ENCODE data around the gene CBLB.
"Not testable (repeated sequence)": the region's sequence is repeated elsewhere in the genome, so short reads cannot be mapped to it uniquely, and the experiment has no call there.

CBLB gene

DNA sequence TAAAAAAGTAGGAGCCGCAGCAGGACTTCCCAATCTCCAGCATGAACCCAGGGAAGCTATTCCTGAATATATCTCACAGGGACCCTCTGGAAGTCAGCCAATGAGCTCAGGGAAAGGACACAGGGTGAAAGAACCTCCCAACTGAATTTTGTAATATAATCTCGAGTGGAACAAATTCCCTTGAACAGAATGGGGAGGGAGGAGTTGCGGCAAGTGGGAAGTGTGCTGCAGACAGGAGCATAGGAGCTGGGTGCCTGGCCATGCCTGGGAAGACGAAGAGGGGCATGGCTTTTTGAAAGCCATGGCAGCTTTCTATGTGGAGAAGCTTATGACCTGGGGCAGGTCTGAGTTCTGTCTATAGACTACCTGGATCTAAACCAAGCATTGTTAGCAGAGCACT, 98.4 kb downstream of the CBLB start:
- no peak overlapping the region for H3K27ac ChIP-seq (ENCODE audit: low read depth, low read length)
- H3K9ac ChIP-seq (ENCODE audit: low read length in 5 of 5): no peak overlapping the region

DNA sequence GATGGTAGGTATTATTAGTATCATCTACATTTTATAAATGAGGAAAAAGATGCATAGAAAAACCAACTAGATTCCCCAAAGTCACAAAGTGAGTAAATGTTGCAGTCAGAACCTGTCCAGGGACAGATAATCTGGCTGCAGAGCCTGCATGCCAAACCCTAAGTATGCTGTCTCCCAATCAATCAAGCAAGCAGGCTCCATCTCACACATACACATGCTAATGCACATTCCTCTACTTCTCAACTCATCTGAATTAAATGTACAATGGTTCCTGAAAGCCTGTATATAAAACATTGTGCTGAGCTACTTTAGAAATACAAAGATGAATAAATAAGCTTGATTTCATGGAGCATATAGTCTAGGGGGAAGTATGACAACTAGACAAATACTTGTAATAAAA, 101.0 kb downstream of the CBLB start:
- H3K9ac ChIP-seq (ENCODE audit: low read length in 5 of 5): no peak overlapping the region
- peaks cover 0 to 16% (median 0%) of the 10 kb centered on the region in 5 donors for H3K4me1 ChIP-seq (ENCODE audit: control insufficient read depth in 5 of 5, insufficient read depth in 5 of 5, low read length in 5 of 5)
- no peaks in the 10 kb centered on the region for H3K27me3 ChIP-seq (ENCODE audit: control insufficient read depth in 5 of 5, insufficient read depth in 4 of 5, low read length in 5 of 5)

More for the DNA sequence above, 98.4 kb downstream of the CBLB start:
- Histone ChIP-seq H3K9me3 (ENCODE audit: control insufficient read depth in 5 of 5, low read length in 5 of 5) (no peaks in the 10 kb centered on the region), H3K4me1 (ENCODE audit: control insufficient read depth in 5 of 5, insufficient read depth in 5 of 5, low read length in 5 of 5) (peaks cover 0 to 9% (median 0%) of the 10 kb centered on the region in 5 donors), H3K4me3 (ENCODE audit: low read depth in 1 of 5, low read length in 5 of 5) (no peak overlapping the region), H3K36me3 (ENCODE audit: control insufficient read depth in 5 of 5, insufficient read depth in 5 of 5, low read length in 5 of 5) (peaks cover 0 to 2% (median 0%) of the 10 kb centered on the region in 5 donors), H3K27me3 (ENCODE audit: control insufficient read depth in 5 of 5, insufficient read depth in 4 of 5, low read length in 5 of 5) (no peaks in the 10 kb centered on the region)

DNA sequence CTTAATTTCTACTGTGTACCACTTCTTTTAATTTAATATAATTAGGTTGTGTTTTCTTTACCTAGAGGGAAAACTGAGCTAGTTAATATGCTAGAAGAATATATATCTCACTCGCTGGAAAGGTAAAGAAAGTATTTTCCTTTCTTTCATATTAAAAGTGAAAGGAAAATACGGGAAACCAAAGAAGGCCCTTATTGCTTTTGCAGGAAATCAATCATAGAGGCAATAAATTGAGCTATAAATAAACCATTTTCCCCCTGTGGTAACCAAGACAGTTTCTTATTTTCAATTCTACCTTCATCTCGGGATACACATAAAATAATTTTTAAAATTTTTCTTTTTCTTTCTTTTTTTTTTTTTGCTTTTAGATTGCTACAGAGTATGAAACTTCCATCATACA, 101.6 kb downstream of the CBLB start:
- Histone ChIP-seq H3K4me1 (ENCODE audit: control insufficient read depth in 5 of 5, insufficient read depth in 5 of 5, low read length in 5 of 5) (peaks cover 0 to 16% (median 0%) of the 10 kb centered on the region in 5 donors), H3K27ac (ENCODE audit: low read depth, low read length) (no peak overlapping the region), H3K9me3 (ENCODE audit: control insufficient read depth in 5 of 5, low read length in 5 of 5) (peaks cover 0 to 3% (median 0%) of the 10 kb centered on the region in 5 donors), H3K27me3 (ENCODE audit: control insufficient read depth in 5 of 5, insufficient read depth in 4 of 5, low read length in 5 of 5) (no peaks in the 10 kb centered on the region), H3K36me3 (ENCODE audit: control insufficient read depth in 5 of 5, insufficient read depth in 5 of 5, low read length in 5 of 5) (peaks cover 5 to 6% (median 6%) of the 10 kb centered on the region in 5 donors), H3K9ac (ENCODE audit: low read length in 5 of 5) (no peak overlapping the region), H3K4me3 (ENCODE audit: low read depth in 1 of 5, low read length in 5 of 5) (peak overlapping the region in 1 of 5 donors; percentile 9)

More for the DNA sequence above, 101.0 kb downstream of the CBLB start:
- H3K27ac ChIP-seq (ENCODE audit: low read depth, low read length): no peak overlapping the region
- H3K4me3 ChIP-seq (ENCODE audit: low read depth in 1 of 5, low read length in 5 of 5): no peak overlapping the region
- H3K36me3 ChIP-seq (ENCODE audit: control insufficient read depth in 5 of 5, insufficient read depth in 5 of 5, low read length in 5 of 5): peaks cover 0 to 5% (median under 1%) of the 10 kb centered on the region in 5 donors
- no peaks in the 10 kb centered on the region for H3K9me3 ChIP-seq (ENCODE audit: control insufficient read depth in 5 of 5, low read length in 5 of 5)

DNA sequence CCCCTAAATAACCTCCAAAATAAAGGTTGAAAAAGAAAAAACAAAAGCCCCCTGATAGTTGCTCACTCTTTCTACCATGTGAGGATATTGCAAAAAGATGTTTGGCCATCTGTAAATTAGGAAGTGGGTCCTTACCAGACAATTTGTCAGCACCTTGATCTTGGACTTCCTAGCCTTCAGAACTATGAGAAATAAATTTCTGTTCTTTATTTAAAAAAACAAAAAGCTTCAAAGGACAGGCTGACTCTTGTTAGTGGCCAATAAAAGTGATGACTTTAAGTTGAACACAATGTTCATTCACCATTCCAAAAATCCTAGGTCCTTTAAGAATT, 103.5 kb downstream of the CBLB start:
- no peaks in the 10 kb centered on the region for H3K27me3 ChIP-seq (ENCODE audit: control insufficient read depth in 5 of 5, insufficient read depth in 4 of 5, low read length in 5 of 5)
- no peak overlapping the region for H3K9ac ChIP-seq (ENCODE audit: low read length in 5 of 5)

DNA sequence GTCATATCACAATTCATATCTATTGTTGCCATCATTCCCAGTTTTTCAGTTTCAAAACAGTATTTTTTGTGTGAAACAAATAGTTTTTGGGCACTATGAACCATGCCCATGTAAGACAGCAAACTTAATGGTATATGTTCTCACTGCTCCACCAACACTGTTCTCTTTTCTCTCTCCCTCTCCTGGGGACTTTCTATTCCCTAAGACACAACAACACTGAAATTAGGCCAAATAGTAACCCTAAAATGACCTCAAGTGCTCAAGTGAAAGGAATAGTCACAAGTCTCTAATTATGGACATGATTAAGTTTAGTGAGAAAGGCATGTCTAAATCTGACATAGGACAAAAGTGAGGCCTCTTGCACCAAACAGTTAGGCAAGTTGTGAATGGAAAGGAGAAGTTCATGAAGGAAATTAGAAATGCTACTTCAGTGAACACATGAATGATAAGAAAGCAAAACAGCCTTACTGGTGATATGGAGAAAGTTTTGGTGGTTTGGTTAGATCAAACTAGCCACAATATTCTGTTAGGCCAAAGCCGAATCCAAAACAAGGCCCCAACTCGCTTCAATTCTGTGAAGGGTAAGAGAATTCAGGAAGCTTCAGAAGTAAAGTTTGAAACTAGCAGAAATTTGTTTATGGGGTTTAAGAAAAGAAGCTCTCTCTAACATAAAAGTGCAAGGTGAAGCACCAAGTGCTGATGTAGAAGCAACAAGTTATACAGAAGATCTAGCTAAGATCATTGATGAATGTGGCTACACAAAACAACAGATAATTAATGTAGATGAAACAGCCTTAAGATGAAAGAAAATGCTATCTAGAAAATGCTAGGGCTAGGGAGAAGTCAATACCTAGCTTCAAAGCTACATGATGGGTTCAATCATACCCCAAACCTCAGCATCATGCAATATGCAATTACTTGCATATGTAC, 104.2 kb downstream of the CBLB start:
- Histone ChIP-seq H3K27me3 (ENCODE audit: control insufficient read depth in 5 of 5, insufficient read depth in 4 of 5, low read length in 5 of 5) (no peaks in the 10 kb centered on the region), H3K9me3 (ENCODE audit: control insufficient read depth in 5 of 5, low read length in 5 of 5) (peaks cover 0 to 6% (median 0%) of the 10 kb centered on the region in 5 donors), H3K4me3 (ENCODE audit: low read depth in 1 of 5, low read length in 5 of 5) (no peak overlapping the region), H3K4me1 (ENCODE audit: control insufficient read depth in 5 of 5, insufficient read depth in 5 of 5, low read length in 5 of 5) (peaks cover 0 to 16% (median 0%) of the 10 kb centered on the region in 5 donors), H3K9ac (ENCODE audit: low read length in 5 of 5) (no peak overlapping the region), H3K36me3 (ENCODE audit: control insufficient read depth in 5 of 5, insufficient read depth in 5 of 5, low read length in 5 of 5) (peaks cover 8% of the 10 kb centered on the region in 5 donors), H3K27ac (ENCODE audit: low read depth, low read length) (no peak overlapping the region)

More for the DNA sequence above, 103.5 kb downstream of the CBLB start:
- Histone ChIP-seq H3K4me3 (ENCODE audit: low read depth in 1 of 5, low read length in 5 of 5) (no peak overlapping the region), H3K27ac (ENCODE audit: low read depth, low read length) (no peak overlapping the region), H3K36me3 (ENCODE audit: control insufficient read depth in 5 of 5, insufficient read depth in 5 of 5, low read length in 5 of 5) (peaks cover 7 to 8% (median 8%) of the 10 kb centered on the region in 5 donors), H3K9me3 (ENCODE audit: control insufficient read depth in 5 of 5, low read length in 5 of 5) (peaks cover 0 to 6% (median 0%) of the 10 kb centered on the region in 5 donors), H3K4me1 (ENCODE audit: control insufficient read depth in 5 of 5, insufficient read depth in 5 of 5, low read length in 5 of 5) (peaks cover 0 to 16% (median 0%) of the 10 kb centered on the region in 5 donors)

DNA sequence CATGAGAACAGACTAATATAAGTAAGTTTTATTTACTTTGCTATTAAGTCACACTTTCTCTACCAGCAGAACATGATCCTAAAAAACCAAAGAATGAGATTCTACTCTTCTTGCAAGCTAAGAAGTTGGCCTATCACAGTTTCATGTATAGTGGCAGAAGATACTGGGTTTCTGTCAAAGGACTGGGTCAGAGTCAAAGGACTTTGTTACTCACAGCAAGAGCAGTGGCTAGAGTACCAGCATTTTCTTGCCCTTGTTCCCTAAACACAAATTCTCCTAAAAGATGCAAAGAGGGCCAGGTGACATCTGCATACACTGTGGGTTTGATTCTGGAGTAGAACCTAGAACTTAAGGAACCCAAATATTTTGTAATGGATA, 105.2 kb downstream of the CBLB start:
- Histone ChIP-seq H3K27ac (ENCODE audit: low read depth, low read length) (no peak overlapping the region), H3K9ac (ENCODE audit: low read length in 5 of 5) (no peak overlapping the region), H3K27me3 (ENCODE audit: control insufficient read depth in 5 of 5, insufficient read depth in 4 of 5, low read length in 5 of 5) (no peaks in the 10 kb centered on the region), H3K36me3 (ENCODE audit: control insufficient read depth in 5 of 5, insufficient read depth in 5 of 5, low read length in 5 of 5) (peaks cover 8 to 18% (median 16%) of the 10 kb centered on the region in 5 donors), H3K4me3 (ENCODE audit: low read depth in 1 of 5, low read length in 5 of 5) (no peak overlapping the region), H3K4me1 (ENCODE audit: control insufficient read depth in 5 of 5, insufficient read depth in 5 of 5, low read length in 5 of 5) (peaks cover 0 to 18% (median 0%) of the 10 kb centered on the region in 5 donors), H3K9me3 (ENCODE audit: control insufficient read depth in 5 of 5, low read length in 5 of 5) (peaks cover 0 to 6% (median 5%) of the 10 kb centered on the region in 5 donors)

DNA sequence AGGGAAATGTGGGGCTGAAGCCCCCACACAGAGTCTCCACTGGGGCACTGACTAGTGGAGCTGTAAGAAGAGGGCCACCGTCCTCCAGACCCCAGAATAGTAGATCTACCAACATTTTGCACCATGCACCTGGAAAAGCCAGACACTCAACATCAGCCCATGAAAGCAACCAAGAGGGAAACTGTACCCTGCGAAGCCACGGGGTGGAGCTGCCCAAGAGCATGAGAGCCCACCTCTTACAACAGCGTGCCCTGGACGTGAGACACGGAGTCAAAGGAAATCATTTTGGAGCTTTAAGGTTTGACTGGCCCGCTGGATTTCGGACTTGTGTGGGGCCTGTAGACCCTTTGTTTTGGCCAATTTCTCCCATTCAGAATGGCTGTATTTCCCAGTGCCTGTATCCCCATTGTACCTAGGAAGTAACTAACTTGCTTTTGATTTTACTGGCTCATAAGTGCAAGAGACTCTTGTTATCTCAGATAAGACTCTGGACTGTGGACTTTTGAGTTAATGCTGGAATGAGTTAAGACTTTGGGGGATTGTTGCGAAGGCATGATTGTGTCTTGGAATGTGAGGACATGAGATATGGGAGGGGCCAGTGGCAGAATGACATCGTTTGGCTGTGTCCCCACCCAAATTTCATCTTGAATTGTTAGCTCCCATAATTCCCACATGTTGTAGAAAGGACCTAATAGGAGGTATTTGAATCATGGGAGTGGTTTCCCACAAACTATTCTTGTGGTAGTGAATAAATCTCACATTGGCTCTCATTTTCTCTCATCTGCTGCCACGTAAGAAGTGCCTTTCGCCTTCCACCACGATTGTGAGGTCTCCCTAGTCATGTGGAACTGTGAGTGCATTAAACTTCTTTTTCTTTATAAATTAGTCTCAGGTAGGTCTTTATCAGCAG, 105.8 kb downstream of the CBLB start:
- Histone ChIP-seq H3K27me3 (ENCODE audit: control insufficient read depth in 5 of 5, insufficient read depth in 4 of 5, low read length in 5 of 5) (no peaks in the 10 kb centered on the region), H3K27ac (ENCODE audit: low read depth, low read length) (no peak overlapping the region), H3K9ac (ENCODE audit: low read length in 5 of 5) (no peak overlapping the region), H3K9me3 (ENCODE audit: control insufficient read depth in 5 of 5, low read length in 5 of 5) (peaks cover 0 to 10% (median 5%) of the 10 kb centered on the region in 5 donors), H3K4me3 (ENCODE audit: low read depth in 1 of 5, low read length in 5 of 5) (no peak overlapping the region), H3K36me3 (ENCODE audit: control insufficient read depth in 5 of 5, insufficient read depth in 5 of 5, low read length in 5 of 5) (peaks cover 8 to 22% (median 18%) of the 10 kb centered on the region in 5 donors), H3K4me1 (ENCODE audit: control insufficient read depth in 5 of 5, insufficient read depth in 5 of 5, low read length in 5 of 5) (peaks cover 0 to 15% (median 0%) of the 10 kb centered on the region in 5 donors)

DNA sequence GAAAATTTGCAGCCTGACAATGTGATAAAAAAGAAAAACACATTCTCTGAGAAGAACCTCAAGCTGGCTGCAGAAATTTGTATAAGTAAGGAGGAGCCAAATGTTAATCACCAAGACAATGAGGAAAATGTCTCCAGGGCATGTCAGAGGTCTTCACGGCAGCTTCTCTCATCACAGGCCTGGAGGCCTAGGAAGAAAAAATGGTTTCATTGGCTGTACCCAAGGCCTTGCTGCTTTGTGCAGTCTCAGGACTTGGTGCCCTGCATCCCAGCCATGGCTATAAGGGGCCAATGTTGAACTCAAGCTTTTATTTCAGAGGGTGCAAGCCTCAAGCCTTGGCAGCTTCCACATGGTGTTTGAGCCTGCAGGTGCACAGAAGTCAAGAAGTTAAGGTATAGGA, 106.6 kb downstream of the CBLB start:
- peaks cover 8 to 22% (median 18%) of the 10 kb centered on the region in 5 donors for H3K36me3 ChIP-seq (ENCODE audit: control insufficient read depth in 5 of 5, insufficient read depth in 5 of 5, low read length in 5 of 5)
- not testable (repeated sequence) for H3K4me1 ChIP-seq (ENCODE audit: control insufficient read depth in 5 of 5, insufficient read depth in 5 of 5, low read length in 5 of 5); H3K9ac ChIP-seq (ENCODE audit: low read length in 5 of 5); H3K27ac ChIP-seq (ENCODE audit: low read depth, low read length); H3K4me3 ChIP-seq (ENCODE audit: low read depth in 1 of 5, low read length in 5 of 5); H3K27me3 ChIP-seq (ENCODE audit: control insufficient read depth in 5 of 5, insufficient read depth in 4 of 5, low read length in 5 of 5); H3K9me3 ChIP-seq (ENCODE audit: control insufficient read depth in 5 of 5, low read length in 5 of 5)

DNA sequence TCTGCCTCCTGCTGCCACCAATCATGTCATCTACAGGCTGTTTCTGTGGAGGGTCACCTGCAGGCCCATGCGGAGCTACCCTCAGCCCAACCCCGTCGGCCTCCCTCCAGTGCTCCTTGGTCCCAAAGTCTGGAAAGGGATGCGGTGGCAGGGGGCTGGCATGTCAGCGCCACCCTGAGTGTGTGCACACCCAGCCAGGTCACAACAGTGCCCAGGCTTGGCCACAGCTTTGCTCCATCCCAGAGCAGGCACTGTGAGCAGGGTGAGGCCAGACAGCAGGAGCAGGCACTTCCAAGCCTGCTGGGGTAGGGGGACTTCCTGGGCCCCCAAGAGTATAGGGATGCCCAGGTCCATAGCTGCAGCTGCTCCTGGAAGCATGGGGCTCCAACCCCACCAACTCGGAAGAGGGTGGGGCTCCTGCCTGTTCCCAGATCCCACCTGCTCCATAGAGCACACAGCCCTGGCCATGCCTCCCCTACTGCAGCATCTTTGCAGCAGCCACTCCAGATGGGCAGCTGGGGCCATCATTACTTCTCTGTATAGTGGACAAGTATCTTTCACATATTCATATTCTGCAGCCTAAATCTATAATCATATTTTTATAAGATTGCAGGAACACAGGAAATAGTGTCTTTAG, 109.3 kb downstream of the CBLB start:
- H3K9me3 ChIP-seq (ENCODE audit: control insufficient read depth in 5 of 5, low read length in 5 of 5): peaks cover 0 to 10% (median 5%) of the 10 kb centered on the region in 5 donors

More for the DNA sequence above, 109.3 kb downstream of the CBLB start:
- peaks cover 0 to 5% (median 0%) of the 10 kb centered on the region in 5 donors for H3K4me1 ChIP-seq (ENCODE audit: control insufficient read depth in 5 of 5, insufficient read depth in 5 of 5, low read length in 5 of 5)
- no peak overlapping the region for H3K27ac ChIP-seq (ENCODE audit: low read depth, low read length)
- H3K4me3 ChIP-seq (ENCODE audit: low read depth in 1 of 5, low read length in 5 of 5): no peak overlapping the region
- H3K27me3 ChIP-seq (ENCODE audit: control insufficient read depth in 5 of 5, insufficient read depth in 4 of 5, low read length in 5 of 5): no peaks in the 10 kb centered on the region
- no peak overlapping the region for H3K9ac ChIP-seq (ENCODE audit: low read length in 5 of 5)
- peaks cover 3 to 22% (median 18%) of the 10 kb centered on the region in 5 donors for H3K36me3 ChIP-seq (ENCODE audit: control insufficient read depth in 5 of 5, insufficient read depth in 5 of 5, low read length in 5 of 5)

All from subcutaneous abdominal adipose tissue (tissue), 5 donors.